Measurements from ENCODE around the gene BMPR1B.

BMPR1B gene

GRCh38 chr4:94905511-94905910 is 147.8 kb downstream of the BMPR1B start:
- DNase-seq, result no peak

GRCh38 chr4:94909645-94910044 is 151.9 kb downstream of the BMPR1B start:
- DNase-seq, result no peak

GRCh38 chr4:94911106-94911505 is 153.4 kb downstream of the BMPR1B start:
- no peak for DNase-seq

GRCh38 chr4:94912606-94913005 is 154.9 kb downstream of the BMPR1B start:
- no peak for DNase-seq

DNA sequence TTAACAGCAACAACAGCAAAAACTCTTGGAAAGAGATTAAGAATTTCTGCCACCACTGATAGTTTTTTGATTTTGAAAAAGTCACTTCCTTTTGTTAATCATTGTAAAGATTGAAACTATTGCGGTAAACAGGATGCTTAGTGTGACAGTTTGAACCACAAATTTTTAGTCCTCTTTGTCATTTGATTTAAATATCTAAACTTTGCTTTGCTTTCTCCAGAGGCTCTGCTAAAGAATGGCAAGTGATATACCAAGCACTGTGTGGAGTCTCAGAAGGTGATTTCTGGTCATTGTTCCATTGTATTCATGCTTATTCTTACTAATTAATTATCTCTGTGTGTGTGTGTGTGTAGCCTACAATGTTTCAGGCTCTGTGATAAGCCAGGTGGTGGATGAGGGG is 155.6 kb downstream of the BMPR1B start:
- DNase-seq, result no peak

GRCh38 chr4:94917146-94917545 is 159.4 kb downstream of the BMPR1B start:
- DNase-seq, result no peak

GRCh38 chr4:94918543-94918942 is 160.8 kb downstream of the BMPR1B start:
- no peak for DNase-seq

DNA sequence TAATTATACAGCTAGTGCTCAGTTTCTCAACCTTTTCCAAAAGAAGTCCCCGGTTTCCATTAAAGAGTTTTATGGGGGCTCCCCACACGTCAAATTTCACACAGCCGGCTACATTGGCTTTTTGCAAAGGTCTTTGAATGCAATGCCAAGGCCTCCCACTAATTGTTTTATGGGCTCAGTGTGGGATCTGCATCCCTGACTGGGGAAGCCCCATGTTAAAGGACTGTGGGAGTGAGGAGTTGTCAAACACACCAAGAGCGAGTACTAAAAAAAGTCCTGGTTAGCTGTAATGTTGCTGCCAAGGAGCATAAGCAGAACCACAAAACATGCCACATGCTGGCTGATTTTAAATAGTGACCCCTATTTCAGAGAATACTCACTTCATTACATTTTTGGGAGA is 162.6 kb downstream of the BMPR1B start:
- no peak for DNase-seq

- DNase-seq, result no peak
Measured at GRCh38 chr4:94924566-94924965, 166.8 kb downstream of the BMPR1B start.

GRCh38 chr4:94925764-94926347 is 168.1 kb downstream of the BMPR1B start:
- no peak for DNase-seq

DNA sequence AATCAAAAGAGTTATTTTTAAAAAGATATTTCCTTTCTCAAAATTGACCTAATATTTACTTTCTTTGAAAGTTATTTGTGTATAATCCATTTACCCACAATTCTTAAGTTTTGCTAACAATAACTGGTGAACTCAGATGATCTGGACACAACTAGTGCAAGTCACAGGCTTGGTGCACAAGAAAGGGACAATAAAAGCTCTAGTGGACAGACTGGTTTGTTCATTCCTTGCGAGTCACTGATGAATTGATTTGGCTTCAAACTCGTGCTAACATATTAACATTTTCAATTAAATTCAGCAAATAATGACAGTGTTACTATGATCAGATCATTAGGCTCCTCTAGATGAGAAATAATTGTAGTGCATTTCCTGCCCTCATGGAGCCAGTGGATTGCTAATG is 169.2 kb downstream of the BMPR1B start:
- no peak for DNase-seq

DNA sequence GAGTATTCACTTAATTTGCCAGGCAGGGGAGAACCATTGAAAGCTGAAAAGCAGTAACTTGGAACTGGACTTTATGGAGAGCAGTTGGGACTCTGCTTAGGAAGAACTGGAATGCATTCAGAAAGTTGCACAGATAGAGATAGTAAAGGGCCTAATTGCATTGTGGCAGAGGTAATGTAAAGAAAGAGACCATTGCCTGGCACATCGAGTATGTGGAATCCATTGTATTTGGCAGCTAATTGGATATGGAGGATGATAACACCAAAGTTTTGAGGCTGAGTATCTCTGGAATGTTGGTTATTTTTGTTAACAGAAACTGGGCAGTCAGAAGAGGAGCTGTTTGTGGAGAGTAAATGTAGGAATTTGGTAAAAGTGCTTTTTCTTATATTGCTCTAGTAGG is 169.9 kb downstream of the BMPR1B start:
- no peak for DNase-seq

GRCh38 chr4:94929696-94930095 is 171.9 kb downstream of the BMPR1B start:
- DNase-seq, result no peak

DNA sequence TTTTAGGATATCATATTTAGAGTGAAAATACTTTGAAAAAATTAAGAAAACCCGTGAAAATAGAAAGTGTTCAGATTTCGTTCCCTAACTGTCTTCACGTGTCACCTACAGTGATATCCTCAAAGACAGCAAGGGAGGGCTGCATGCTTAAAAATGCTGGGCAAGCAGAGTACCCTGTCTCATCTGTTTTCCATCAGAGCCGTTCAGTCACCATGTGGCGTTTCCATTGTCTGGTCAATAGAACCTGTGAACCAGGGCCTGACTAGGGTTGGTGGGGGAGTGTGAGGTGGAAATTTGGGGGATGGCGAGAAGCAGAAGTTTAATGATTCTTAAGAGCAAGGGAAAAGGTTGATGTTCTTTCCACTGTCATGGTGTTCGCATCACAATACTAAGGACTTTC is 173.9 kb downstream of the BMPR1B start:
- DNase-seq, result no peak

DNA sequence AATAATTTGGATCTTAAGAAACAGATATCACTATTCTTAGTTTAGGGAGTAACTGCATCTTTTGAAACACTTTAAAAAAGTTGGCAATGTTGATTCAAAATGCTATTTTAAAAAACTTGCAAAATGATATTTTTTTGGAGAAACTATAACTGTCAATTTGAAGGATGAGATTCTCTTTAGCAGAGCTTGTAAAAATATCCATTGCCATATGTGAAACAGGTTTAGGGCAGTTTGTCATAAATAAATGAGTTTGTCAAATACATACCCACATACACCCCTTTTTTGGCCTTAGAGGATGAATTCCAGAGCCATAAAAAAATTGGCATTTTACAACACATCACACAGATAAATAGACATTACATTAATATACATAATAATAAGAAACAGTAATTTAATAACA is 174.6 kb downstream of the BMPR1B start:
- no peak for DNase-seq

DNA sequence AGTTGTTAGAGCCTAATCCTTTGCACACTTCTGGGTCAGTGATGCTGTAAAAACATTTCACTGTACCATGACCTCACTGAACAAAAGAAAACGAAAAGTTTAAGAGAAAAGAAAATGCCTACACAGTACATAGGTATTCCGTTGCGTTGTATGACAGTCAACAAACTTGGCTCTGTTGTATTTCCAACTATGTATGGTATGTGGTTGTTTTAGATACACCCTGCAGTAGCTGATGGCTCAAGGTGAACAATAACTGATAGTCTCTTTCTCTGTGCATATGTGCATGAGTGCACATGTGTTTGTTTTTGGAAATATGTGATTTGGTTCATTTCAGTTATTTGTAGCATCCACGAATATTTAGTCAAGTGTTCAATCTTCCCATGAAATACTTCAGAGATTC is 176.0 kb downstream of the BMPR1B start:
- DNase-seq, result no peak

DNA sequence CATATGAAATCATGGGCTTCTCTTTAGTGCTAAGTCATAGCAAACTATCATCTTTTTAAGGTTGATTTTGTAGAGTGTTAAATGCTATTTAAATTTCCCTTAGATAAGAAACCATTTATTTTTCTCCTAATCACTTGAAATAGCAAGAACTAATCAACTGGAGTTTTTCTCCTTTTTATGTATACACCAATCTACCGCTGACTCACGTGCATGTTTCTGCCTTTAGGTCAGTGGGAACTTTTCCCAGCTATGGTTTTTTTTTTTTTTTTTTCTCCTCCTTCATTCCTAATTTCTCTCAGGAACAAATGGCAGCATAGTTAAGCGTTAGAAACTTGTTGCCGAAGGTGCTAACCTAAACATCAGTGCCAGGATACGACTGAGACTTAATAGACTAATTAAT is 176.4 kb downstream of the BMPR1B start:
- no peak for DNase-seq

DNA sequence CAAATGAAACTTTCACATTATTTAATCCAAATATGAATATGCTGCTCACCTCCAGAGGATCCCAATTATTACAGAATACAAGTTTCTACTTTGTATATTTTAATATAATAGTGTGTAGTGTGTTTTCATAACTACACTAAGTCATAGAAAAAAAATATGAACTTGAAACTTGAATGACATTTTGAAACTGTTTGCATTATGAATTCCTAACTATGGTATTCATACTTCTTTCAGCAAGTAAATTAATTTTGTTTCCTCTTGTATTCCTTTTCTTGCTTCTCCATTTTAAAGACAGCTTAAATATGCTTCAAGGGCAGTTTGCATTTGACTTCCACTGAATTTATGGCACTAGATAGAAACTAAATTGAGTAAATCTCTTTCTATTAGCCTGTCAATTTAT is 177.1 kb downstream of the BMPR1B start:
- no peak for DNase-seq

DNA sequence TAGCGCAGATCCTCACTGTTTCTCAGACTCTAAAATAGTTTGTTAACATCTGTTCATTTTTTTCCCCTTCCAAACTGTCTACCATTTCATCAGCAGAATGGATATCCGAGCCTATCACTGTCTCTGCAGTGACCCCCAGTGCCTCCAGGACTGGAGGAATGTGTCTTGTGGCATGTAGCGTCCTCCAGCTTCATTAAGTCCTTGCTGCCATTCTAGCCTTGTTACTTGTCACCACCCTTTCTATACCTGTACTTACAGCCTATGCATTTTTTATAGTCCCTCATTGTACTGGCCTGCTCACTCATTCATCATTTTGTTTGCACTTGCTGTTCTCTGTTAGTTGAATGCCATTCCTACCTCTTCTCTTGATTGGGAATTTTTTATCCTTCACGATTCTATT is 179.1 kb downstream of the BMPR1B start:
- DNase-seq, result no peak

DNA sequence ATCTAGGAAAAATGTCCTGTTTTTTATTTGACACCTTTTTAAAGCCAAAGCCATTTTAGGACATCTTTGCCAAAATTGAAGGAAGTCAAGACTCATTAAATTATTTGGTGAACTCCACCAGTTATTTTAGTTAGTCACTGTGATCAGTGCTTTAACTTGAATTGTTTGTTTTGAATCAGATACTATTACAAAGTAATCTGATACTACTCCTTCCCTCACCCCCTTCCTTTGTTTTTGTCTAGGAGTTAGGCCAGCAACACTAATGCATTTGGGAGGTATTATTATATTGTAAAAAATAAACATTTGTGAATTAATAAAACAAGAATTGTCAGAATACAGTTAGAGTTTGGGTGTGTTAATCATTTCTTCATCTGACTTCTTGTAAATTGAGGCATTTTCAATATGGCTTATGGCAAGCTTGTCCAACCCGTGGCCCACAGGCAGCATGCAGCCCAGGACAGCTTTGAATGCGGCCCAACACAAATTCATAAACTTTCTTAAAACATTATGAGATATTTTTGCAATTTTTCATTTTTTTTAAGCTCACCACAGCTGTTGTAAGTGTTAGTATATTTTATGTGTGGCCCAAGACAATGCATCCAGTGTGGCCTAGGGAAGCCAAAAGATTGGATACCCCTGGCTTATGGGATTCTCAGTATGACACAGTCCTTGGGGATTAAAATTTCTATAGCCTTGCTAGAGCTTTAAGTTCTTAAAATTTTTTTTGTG is 182.2 kb downstream of the BMPR1B start:
- DNase-seq, result no peak

DNA sequence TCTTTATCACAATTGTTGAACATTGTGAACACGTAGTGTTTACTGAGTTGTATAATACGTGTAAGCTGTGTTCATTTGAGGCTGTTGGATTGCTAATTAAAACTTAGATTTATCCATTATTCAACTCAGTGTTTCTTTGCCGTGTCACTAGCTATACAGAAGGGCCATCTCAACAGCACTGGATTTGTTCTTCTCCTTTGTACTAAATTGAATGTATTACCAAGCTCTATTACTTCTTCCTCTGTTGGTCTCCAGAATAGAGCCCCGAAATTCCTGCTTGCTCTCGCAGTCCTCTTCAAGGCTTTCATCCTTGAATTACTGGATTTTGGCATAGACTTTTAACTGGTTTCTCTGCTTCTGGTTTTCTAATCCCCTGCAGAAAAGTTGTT is 182.8 kb downstream of the BMPR1B start:
- DNase-seq, result no peak

DNA sequence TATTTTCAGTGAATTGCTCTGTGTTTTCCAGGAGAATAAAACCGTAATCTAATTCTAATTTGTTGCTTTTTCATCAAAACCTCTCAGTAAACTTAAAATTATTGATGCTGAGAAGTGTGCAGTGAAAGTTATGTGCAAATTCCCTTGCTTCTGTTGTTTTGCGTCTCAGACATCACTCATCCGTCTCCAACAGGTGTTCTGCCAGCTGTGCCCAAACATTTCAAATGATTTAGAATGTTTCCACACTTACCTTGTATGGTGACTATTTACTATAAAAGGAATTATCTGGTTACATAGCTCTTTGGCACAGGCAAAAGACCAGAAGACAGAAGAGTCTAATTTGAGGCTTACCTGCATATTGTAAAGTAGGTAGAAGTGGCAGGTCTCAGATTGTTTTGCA is 184.0 kb downstream of the BMPR1B start:
- DNase-seq, result no peak

DNA sequence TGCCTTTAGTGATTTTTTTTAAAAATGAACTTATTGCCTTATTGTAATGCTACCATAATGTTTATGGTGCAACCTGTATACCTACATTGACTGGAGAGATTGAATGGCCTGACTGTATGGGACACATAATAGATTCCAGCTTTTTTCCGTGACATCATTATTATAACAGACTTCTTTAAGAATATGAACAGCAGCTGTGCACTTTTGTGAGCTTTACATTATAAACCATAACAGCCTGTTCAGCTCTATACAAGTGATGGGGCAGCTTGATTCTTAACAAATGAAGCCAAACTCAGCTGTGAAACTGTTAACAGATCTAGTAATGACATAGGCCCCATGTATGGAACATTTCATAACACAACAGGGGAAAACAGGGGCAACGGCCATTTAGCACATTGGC is 187.0 kb downstream of the BMPR1B start:
- DNase-seq, result no peak

DNA sequence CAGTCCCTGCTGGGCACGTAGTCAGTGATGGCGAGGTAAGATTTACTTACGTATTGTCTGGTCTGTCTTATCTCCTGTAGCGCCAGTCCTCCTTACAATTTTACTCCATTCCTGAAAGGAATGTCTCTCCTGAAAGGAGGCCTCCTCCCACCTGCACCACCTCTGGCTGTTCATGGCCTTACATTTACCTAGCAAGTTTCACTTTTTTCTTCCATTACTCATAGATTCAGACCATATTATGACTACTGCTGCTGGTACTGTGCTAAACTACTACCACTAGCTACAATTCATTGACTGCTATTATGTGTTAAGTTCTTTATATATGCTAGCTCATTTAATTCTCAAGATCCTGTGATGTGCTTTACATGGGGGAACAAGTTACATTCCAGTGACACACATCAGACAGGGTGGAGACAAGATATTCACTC is 189.9 kb downstream of the BMPR1B start:
- DNase-seq, result no peak

Data from nucleus accumbens (tissue), 56 donors.